Middle frontal gyrus (tissue), 1 donor: ENCODE results near the gene MAD1L1.

ENCODE experiments used
- DNase-seq: peaks from one replicate; pipeline ENCODE4 v3.0.0-alpha.2; 2015; ENCODE audit warnings: low spot score; ENCODE audit errors: extremely low spot score

MAD1L1 gene

DNA sequence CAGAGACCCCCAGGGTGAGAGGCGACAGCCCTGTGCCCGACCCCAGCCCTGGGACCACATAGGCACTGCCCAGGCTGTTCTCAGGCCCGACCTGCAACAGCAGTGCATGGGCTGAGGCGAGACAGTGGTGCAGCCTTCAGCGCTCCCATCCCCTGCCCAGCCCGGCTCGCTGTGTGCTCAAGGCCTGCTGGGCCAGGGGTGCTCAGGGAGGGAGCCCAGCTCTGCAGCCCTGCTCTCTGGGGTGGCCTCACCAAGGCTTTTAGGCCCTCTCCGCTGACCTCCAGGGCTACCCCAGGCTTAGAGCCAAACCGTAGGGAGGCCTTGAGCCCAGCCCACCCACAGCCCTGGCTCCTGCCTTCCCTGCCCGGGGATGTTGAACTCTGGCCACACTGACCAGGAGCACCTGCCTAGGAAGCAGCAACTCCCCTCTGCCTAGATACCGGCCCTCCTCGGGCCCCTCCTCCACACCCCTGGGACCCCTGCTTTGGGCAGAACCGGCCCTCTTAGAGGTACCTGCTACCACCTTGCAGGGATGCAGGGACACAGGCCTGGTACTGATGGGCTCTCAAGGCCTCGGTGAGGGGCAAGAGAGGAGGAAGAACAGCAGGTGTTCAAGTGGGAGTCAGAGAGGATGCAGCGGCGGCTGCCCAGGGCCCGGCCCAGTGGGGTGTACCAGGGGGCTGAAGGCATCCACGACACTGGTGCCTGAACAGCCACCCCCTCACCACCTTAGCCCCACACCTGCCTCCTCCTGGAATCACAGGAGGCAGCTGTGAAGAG lies 331.1 kb downstream of the MAD1L1 start:
- DNase-seq, result no peak

DNA sequence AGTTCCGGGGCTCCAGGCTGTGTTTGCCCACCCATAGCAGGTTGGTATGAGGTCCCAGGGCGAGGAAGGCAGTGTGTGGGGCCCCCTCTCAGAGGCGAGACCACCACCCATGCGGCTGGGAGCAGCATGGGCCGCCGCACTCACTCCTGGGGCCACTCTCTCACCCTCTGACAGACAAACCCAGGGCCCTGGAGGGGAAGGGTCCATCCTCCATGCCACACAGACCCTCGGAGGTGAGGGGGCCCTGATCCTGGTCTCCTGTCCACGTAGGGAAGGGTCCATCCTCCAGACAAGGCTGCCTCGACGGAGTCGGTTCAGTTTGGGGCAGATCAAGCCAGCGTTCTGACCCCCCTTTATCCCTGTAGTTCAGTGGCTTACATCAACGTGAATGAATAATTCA lies 331.9 kb downstream of the MAD1L1 start:
- DNase-seq, result no peak

DNA sequence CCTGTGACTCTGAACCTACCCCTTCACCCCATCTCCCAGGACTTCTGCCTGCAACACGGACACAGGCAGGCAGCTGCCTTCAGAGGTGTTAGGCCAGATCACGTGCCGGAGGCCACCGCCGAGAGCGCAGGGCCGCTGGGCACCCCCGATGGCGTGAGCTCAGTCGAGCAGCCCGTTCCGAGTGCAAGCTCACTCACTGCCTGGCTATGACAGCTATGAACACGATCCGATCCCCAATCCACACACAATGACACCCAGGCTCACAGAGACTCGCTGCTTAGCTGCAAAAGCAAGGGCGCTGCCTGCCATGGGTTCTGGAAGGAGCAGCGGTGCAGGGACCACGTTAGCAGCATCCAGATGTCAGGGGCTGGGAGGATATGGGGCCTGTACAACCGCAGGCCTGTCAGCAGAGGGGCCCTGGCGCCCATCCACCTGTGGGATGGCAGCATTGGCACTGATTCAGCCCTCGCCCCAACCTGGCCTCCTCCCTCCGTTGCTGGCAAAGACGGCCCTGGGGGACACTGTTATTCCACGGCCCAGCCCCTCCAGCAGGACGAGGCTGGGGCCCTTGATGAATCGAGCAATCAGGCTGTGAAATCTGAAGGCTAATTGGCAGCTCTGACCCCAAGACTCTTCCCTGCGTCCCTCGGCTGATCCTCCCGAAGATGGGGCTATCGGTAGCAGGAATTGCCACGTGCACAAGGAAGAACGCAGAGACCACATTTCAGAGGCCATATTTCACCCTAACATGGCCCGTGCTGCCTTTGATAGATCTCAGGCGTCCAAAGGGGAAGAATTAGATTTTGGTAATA lies 332.6 kb downstream of the MAD1L1 start:
- no peak for DNase-seq

DNA sequence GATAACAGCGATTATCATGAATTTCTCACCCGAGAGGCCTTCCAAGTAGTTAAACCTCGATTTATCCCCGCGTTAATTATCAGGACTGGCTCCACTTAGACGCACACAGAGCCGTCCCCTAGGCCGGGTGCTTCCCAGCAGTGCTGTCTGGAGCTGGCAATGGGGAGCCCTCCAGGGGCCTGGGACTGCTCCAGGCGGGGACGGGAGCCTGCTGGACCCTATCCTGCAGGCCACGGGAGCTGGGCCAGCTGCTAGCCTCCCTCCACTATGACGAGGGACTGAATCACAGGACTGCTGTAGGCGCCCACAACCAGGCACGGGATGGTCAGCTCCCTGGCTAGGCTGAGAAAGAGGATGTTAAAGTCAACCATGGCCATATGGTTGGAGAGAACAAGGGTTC lies 333.5 kb downstream of the MAD1L1 start:
- DNase-seq, result no peak

DNA sequence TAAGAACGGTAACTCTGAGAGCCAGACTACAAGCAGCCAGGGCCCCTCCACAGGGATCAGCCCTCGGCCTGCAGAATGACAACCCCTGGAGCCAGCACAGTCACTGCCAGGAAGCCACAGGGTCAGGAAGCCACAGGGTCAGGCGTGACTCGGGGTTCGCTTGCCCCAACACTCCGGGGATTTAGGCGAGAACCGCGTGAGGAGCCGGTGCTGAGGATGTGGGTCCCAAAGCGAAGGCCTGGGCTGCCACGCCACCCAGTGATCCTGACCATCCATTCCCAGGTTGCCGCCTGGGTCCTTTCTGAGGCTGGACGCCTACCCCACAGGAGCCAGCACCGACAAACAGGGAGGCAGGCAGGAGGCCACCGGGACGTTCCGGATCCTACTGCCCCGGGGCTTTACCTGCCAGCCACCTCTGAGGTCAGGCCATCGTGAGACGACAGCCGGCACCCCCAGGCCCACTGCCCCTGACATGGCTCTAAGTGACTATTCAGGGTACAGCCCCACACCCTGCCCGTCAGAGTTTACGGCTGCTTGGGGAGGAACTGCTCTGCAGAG lies 334.0 kb downstream of the MAD1L1 start:
- no peak for DNase-seq

DNA sequence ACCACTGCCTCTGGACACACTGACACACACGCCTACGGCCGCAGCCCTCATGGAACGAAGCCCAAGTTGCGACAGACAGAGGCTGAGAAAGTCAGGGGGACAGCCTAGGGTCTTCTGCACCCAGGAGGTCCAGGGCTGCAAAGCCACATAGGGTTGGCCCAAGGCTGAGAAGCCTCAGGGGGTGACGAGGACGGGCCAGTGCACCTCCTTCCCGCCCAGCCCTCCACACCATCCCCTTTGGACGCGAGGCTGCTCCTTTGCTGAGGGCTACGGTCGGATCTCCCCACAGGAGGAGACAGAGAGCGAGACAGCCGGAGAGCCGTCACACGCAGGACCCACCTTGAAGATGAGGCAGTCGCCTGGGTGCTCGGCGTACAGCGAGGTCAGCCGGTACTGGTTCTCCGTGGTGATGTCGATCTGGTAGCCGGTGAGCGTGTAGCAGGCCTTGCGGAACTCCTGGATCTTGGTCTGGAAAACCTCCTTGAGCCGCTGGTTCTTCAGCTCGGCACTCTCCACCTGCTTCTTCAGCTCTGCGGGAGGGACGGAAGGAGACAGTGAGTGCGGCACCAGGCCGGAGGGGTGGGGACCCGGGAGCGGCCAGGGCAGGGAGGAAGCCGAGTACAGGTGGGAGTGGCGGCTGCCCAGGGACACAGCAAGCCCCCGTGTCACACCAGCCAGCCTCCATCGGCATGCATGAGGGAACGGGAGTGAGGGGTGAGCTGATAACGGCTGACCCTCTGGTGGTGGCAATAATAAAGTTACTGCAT lies 334.7 kb downstream of the MAD1L1 start:
- no peak for DNase-seq

DNA sequence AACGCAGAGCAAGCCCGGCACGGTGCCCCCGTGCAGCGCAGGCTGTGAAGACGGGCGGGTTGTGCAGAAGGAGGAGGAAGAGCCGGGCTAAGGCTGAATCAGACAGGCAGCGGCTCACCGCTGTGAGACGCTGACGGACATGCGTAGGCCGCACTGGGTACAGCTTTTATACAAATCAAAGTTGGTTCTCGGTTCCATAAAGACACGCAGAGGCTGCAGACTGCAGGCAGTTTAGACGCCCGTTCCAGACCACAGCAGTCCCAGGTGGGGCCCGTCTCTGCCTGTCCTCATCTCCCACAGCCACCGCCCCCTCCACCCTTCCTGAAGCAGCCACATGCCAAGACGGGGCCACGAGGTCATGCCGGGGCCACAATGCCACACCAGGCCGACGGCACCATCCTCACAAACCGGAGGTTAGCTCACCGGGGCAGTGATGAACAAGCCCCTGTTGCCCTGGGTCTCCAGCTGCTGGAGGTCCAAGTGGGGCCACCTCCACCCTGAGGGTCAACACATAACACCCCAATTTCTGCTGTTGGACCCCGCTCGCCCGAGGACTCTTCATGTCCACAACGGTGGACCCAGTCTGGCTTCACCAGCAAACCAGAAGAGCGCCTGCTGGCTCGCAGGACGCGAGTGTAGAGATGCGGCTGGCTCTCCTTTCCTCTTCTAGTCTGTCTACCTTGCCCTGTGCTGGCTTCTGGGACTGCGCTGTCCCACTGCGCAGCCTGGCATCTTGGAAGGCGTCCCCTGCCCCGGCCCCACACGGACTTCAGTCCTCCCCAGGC lies 335.5 kb downstream of the MAD1L1 start:
- no peak for DNase-seq

DNA sequence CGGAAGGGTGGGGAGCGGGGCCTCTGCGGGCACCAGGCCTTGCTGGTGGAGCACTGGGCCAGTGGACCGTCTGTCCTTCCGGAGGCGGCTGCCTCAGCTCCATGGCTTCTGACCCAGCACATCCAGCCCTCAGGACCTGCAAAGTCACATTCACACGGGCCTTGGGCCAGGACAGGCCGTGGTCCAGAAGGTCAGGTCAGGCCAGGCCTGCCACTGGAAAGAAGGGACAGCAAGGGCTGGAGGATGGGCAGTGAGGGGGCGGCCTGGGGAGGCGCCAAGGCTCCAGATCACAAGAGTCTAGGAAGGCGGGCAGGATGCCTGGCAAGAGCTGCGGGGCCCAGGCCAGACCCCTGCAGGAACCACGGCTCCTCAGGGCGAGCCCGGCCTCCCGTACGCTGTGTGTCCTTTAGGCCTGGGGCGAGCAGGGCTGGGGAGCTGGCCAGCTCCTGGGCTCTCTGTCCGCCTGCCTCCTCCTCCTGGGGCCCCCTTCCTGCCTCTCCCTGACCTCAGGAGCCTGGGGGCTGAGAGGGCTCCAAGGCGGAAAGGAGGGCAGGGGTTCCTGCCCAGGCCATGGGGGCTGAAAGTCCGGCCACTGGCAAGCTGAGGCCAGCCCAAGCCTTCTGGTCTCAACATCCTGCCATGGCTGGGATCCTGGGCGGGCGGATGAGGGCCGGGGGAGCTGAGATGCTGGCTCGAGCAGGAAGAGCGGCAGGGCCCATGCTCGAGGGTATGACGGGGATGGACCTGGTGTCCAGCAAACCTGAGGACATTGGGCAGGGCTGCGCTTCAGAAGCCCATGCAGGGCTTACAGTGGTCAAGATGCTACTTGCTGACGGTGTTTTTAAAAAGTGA lies 336.9 kb downstream of the MAD1L1 start:
- no peak for DNase-seq

DNA sequence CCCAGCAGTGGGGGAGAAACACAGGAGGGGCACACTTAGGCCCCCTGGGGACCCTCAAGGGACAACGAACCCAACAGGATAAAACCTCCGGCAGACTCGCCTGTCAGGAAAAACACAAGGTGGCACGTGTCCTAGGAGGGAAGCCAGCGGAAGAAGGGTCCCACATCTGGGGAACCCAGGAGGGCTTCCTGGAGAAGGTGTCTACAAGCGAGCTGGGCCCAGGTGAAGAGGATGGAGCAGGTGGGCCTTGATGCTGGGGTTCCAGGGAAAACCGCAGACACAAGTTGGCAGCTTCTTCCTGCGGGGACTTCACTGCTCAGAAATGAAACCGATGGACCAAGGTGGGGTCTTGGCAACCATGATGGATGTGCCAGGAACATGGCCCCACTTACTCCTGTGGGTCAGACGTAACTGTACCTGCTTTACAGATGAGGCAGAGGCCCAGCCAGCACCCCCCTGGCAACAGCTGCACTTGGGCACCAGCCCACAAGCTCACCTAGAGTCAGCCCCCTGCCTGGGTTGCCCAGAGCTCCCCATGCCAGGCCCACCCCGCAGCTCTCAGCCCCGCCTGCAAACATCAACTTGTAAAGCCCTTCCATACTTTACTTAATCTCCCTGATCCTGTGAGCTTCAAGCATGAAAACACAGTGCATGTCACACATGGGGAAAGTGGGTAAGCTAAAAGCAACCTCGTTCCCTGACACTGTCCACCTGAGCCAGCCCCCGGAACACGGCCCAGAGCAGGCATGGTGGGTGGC lies 337.7 kb downstream of the MAD1L1 start:
- no peak for DNase-seq

DNA sequence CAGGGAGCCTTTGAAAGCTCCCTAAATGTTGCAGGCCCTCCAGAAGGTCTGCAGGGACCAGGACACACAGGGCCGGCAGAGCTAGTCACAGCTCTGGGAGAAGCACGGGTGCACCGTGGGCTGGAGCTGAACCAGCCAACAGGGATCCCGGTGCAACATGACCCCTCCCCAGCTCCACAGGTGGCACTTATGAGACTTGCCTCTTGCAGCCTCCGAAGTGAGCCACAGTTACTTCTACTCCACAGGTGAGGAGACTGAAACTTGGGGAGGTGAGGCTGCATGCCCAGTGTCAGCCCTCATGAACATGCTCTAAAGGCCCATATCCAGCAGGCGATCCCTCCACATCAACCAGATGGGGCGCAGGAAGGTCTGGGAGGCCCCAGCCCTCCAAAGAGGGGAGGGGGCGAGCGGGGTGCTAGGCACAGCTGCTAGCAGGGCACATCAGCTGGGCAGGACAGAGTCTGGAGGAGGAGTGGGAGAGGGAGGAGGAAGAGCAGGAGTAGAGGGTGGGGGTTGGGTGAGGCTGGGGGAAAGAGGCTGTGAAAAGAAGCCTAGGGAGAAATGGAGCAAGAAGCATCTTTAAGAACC lies 338.3 kb downstream of the MAD1L1 start:
- no peak for DNase-seq

DNA sequence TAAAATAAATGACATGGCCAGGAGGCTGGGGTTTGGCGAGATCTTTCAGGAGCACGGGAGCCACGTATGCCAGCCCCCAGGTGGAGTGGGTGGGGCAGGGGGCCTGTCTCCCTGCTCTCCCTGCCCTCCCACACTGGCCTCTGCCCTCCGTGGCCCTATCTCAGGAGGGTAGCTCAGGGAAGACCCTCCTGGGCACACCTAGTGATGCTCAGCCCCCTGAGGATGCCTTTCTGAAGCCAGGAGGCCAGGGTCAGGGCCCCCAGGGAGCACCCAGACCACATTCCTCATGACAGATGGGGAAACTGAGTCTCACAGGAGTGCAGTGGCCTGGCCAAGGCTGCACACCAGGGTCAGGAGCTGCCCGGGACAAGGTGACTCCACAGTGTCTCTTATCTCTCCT lies 339.3 kb downstream of the MAD1L1 start:
- DNase-seq, result no peak

DNA sequence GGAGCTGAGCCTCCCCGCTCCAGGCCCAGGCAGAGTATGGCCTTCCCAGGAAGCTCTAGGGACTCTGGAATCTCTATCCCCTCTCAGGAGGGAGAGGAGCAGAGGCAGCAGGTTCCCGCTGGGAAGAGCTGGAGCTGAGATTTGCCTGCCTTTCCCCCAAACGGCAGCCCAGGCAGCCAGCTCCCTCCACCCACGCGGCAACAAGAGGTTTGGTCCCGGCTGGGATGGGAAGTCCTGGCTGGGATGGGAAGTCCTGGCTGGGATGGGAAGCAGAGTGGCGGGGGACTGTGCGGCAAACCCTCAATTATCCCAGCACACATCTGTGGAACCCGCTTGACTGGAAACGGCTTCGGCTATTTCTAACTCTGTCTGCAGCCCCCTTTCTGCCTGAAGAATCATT lies 339.7 kb downstream of the MAD1L1 start:
- no peak for DNase-seq

DNA sequence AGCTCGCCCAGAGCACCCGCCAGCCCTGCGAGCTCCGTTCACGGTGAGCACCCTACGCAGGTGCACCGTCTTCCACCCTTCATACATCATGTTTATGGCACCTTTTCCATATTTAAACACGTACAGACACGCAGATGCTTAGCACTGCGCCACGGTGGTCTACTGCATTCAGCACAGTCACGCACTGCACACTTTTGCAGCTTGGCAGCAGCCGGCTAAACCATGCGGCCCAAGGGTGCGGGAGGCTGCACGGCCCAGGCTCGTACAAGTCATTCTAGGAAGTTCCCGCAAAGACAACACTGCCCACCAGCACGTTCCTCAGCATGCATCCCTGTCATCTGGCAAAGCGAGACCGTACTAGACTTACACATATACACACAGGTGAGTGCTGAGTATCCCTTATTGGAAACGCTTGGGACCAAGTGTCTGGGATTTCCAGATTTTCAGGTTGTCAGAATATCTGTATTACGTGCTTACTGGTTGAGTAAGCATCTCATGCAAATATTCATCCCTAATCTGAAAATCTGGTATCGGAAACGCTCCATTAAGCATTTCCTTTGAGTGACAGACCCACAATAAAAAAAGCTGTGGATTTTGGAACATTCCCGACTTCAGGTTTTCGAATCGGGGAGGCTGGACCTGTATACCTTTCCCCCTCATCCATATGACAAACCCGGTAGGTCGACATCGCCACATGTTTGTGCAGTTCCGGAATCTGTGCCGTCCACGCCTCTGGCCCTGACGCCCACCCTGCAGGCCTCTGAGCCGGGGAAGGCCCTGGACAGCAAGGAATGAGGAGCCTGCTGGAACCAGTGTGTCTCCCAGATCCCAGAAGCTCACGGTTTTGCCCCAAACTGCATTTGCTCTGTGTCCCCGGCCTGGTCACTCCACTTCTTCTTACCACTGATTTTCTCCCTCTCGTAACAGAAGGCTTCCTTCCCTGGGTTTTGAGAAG lies 340.5 kb downstream of the MAD1L1 start:
- no peak for DNase-seq

DNA sequence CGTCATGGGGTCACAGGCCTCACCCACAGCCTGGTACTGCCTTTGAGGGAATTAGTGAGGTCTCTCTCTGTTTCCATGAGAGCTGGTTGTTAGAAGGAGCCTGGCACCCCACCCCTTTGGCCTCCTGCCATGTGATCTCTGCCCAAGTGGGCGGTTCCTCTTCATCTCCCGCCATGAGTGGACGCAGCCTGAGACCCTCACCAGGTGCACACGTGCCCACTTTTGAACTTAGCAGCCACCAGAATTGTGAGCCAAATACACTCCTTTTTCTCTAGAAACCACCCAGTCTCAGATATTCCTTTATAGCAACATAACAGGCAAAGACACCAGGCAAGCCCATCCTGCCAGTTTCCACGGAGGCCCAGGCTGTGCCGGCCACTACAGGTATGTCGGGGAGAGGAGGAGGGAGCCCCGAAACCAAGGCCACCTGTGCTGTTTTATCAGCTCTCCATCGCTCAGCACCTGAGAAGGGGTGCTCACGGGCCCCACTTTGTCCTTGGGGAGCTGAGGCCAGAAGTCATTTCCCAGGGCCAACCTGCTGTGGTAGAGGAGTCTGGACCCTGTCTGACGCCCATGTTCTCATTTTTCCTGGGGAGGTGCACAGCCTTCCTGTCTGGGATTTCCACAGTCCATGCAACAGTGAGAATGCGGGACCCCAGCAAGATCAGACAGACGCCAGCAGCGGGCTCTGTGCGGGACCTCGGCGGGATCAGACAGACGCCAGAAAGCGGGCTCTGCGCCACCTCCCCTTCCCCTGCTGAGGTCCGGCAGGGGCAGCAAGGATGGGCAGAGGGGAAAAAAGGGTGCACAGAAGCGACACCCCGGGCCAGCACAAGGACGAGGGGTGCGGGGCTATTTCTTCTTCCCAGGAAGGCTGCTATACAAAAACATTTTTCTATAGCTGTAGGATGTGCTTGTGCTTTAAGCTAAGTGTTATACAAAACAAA lies 342.2 kb downstream of the MAD1L1 start:
- DNase-seq, result no peak

DNA sequence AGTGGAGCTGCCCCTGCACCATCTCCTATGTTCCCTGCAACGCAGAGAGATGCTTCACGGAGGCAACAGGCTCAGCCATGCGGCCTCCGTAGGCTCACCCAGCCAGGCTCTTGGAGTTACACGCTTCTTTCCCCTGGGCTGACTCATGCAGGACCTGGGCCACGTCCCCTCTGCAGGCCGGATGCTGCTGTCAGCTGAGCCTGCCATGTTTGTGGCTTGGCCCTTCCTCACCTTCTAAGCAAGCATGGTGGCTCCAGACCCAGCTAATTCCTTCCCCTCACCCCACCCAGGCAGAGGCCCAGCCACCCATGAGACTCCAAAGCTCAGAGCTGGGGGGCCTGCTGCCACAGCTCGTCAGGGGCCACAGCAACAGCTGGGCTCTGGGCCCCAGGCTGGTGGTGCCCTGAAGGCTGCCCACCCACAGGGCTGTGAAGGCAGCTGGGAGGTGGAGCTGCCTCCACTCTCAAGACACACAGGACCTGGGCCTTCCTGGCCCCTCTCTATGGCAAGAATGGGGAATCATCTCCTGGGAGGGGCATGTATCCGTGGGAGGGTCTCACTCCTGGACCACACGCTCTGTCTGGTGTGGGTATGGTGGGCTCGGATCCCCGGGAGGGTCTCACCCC lies 343.1 kb downstream of the MAD1L1 start:
- DNase-seq, result no peak

DNA sequence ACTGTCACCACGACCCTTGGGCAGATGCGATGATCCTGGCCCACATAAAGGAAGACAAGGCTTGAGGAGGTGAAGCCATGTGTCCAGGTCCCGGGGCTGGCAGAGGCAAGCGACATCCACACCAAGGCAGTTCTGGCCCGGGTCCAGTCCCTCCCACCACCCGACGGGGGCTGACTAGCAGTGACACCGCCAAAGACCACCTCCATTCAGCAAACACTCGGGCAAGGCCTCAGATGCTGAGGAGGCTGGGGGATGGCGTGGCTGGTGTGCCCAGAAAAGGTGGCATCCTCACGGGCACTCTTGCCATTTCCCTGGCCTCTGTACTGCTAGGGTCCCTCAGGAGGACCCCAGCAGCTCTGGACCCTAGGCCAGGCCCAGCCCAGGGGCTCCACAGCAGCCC lies 343.7 kb downstream of the MAD1L1 start:
- no peak for DNase-seq
